ENCODE results near the gene RBM15B.

DNA sequence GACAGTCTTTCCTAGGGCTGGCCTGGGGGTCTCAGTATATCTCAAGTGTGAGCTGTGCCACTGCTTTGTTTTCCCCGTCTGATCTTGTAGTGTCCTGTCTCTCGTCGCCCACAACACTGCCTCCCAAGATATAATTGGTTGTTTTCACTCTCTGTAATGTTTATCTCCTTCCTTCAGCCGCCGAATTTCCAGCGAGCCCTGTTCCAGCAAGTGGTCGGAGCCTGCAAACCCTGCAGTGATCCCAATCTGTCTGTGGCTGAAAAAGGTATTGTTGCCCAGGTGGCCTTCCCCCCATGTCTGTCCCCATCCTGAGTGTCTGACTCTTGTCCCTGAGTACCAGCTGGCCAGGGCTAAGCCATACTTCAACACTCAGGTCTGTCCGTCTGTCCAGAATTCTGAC, 15.5 kb upstream of the RBM15B start:
- TF ChIP-seq, protein P1, sequence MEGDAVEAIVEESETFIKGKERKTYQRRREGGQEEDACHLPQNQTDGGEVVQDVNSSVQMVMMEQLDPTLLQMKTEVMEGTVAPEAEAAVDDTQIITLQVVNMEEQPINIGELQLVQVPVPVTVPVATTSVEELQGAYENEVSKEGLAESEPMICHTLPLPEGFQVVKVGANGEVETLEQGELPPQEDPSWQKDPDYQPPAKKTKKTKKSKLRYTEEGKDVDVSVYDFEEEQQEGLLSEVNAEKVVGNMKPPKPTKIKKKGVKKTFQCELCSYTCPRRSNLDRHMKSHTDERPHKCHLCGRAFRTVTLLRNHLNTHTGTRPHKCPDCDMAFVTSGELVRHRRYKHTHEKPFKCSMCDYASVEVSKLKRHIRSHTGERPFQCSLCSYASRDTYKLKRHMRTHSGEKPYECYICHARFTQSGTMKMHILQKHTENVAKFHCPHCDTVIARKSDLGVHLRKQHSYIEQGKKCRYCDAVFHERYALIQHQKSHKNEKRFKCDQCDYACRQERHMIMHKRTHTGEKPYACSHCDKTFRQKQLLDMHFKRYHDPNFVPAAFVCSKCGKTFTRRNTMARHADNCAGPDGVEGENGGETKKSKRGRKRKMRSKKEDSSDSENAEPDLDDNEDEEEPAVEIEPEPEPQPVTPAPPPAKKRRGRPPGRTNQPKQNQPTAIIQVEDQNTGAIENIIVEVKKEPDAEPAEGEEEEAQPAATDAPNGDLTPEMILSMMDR (IDR thresholded peaks at IDR 0.05), result no peak
- TF ChIP-seq POLR2A (IDR thresholded peaks at IDR 0.05; ENCODE audit: low read length) (no peak), EP300 (IDR thresholded peaks at IDR 0.05) (no peak), SREBF2 (IDR thresholded peaks at IDR 0.05) (no peak)

Data from A549 (cell line).